ENCODE data around the gene PRAMEF20.
"Not testable (repeated sequence)": the region's sequence is repeated elsewhere in the genome, so short reads cannot be mapped to it uniquely, and the experiment has no call there.

DNA sequence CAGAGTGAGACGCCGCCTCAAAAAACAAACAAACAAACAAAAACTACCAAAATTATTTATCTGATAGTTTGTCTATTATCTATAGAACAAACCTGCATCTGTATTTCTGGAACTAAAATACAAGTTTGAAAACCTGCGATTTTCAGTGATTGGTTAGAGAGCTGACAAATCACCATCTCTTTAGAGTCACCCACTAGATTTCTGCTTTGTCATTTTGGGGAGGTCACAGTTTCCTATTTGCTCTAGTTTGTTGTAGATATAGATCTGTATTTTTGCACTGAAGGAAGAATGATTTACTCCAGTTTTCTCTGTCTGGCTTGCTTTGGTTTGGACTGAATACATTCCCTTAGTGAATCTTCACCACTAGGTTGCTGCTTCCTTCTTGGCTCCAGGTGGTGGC lies 43.7 kb upstream of the PRAMEF20 start:
- not testable (repeated sequence) for TF ChIP-seq POLR2AphosphoS5, EP300, POLR2A (IDR thresholded peaks at IDR 0.05)
- TF ChIP-seq, protein P1, sequence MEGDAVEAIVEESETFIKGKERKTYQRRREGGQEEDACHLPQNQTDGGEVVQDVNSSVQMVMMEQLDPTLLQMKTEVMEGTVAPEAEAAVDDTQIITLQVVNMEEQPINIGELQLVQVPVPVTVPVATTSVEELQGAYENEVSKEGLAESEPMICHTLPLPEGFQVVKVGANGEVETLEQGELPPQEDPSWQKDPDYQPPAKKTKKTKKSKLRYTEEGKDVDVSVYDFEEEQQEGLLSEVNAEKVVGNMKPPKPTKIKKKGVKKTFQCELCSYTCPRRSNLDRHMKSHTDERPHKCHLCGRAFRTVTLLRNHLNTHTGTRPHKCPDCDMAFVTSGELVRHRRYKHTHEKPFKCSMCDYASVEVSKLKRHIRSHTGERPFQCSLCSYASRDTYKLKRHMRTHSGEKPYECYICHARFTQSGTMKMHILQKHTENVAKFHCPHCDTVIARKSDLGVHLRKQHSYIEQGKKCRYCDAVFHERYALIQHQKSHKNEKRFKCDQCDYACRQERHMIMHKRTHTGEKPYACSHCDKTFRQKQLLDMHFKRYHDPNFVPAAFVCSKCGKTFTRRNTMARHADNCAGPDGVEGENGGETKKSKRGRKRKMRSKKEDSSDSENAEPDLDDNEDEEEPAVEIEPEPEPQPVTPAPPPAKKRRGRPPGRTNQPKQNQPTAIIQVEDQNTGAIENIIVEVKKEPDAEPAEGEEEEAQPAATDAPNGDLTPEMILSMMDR (IDR thresholded peaks at IDR 0.05): not testable (repeated sequence)
